ENCODE measurements around the gene ELL. TPM values are rescaled to one million over a fixed set of nuclear protein-coding genes. Genes with fewer than 3 reads are reported as not detected.

Gene ELL
- total RNA-seq, 1 experiment from 2014 or later = 18.6 TPM

- H3K9me3 ChIP-seq (ENCODE audit: control insufficient read depth, insufficient read depth, low read depth, low read length) = no peaks in the 10 kb centered on the region
- H3K4me3 ChIP-seq (ENCODE audit: low read depth in 2 of 2, low read length in 2 of 2) = peak overlapping the region; percentile 45 to 65
- H3K27me3 ChIP-seq (ENCODE audit: control insufficient read depth, insufficient read depth, low read length) = no peaks in the 10 kb centered on the region
- ChIA-PET CTCF (no interaction called here), POLR2A (no interaction called here)
- DNase-seq (ENCODE audit: low read depth, low spot score) = no peak
- ATAC-seq = no peak
- peaks cover 44% of the 10 kb centered on the region for H3K4me1 ChIP-seq (ENCODE audit: control insufficient read depth, insufficient read depth, low read length)
- no peaks in the 10 kb centered on the region for H3K36me3 ChIP-seq (ENCODE audit: control insufficient read depth, insufficient read depth, low read length)
- no TSS peak for BruUV-seq (replicated peaks)
- intact Hi-C loops (cut with micrococcal nuclease; ENCODE audit: unreplicated experiment) = no loop called here
- in situ Hi-C loops (cut with HindIII; ENCODE audit: low pct_unique_long_range_greater_than_20kb, low sequenced_read_pairs) = no loop called here
- H3K27ac ChIP-seq (ENCODE audit: low read length) = peak overlapping the region; percentile 77; the same call in 1 of the 2 replicates
- no peak for TF ChIP-seq REST (IDR thresholded peaks at IDR 0.05; ENCODE audit: insufficient read depth in 1 of 2, low read depth in 2 of 2, low read length in 1 of 2)
- TF ChIP-seq POLR2AphosphoS5 (IDR thresholded peaks at IDR 0.05; ENCODE audit: low read depth, low read length) = no peak
- no peak for TF ChIP-seq TCF7L2 (IDR thresholded peaks at IDR 0.05; ENCODE audit: low read depth, low read length)
- TF ChIP-seq CTCF (IDR thresholded peaks at IDR 0.05) = no peak
- no peak for TF ChIP-seq SIN3A (IDR thresholded peaks at IDR 0.05; ENCODE audit: borderline replicate concordance, insufficient read depth, low read depth, low read length)
Measured at GRCh38 chr19:18435842-18436670, 85.8 kb downstream of the ELL start.

GRCh38 chr19:18435178-18435841 is 86.6 kb downstream of the ELL start:
- TF ChIP-seq POLR2AphosphoS5 (IDR thresholded peaks at IDR 0.05; ENCODE audit: low read depth, low read length) (no peak), REST (IDR thresholded peaks at IDR 0.05; ENCODE audit: insufficient read depth in 1 of 2, low read depth in 2 of 2, low read length in 1 of 2) (no peak), SIN3A (IDR thresholded peaks at IDR 0.05; ENCODE audit: borderline replicate concordance, insufficient read depth, low read depth, low read length) (no peak), CTCF (IDR thresholded peaks at IDR 0.05) (no peak), TCF7L2 (IDR thresholded peaks at IDR 0.05; ENCODE audit: low read depth, low read length) (no peak)
- no peak for DNase-seq (ENCODE audit: low read depth, low spot score)
- no peaks in the 10 kb centered on the region for H3K36me3 ChIP-seq (ENCODE audit: control insufficient read depth, insufficient read depth, low read length)
- BruUV-seq (replicated peaks) = no TSS peak
- POLR2A ChIA-PET = no interaction called here
- in situ Hi-C loops (cut with HindIII; ENCODE audit: low pct_unique_long_range_greater_than_20kb, low sequenced_read_pairs) = no loop called here
- intact Hi-C loops (cut with micrococcal nuclease; ENCODE audit: unreplicated experiment) = no loop called here
- H3K27ac ChIP-seq (ENCODE audit: low read length) = peak overlapping the region; percentile 60; the same call in 1 of the 2 replicates
- CTCF ChIA-PET = no interaction called here
- H3K9me3 ChIP-seq (ENCODE audit: control insufficient read depth, insufficient read depth, low read depth, low read length) = no peaks in the 10 kb centered on the region
- peaks cover 41% of the 10 kb centered on the region for H3K4me1 ChIP-seq (ENCODE audit: control insufficient read depth, insufficient read depth, low read length)
- no peaks in the 10 kb centered on the region for H3K27me3 ChIP-seq (ENCODE audit: control insufficient read depth, insufficient read depth, low read length)
- no peak for ATAC-seq
- H3K4me3 ChIP-seq (ENCODE audit: low read depth in 2 of 2, low read length in 2 of 2) = no peak overlapping the region
